ENCODE data around the gene GRM2. TPM values are rescaled to one million over a fixed set of nuclear protein-coding genes. Genes with fewer than 3 reads are reported as not detected.

The GRM2 gene
- total RNA-seq, 1 experiment from 2014 or later: 0.57 TPM

DNA sequence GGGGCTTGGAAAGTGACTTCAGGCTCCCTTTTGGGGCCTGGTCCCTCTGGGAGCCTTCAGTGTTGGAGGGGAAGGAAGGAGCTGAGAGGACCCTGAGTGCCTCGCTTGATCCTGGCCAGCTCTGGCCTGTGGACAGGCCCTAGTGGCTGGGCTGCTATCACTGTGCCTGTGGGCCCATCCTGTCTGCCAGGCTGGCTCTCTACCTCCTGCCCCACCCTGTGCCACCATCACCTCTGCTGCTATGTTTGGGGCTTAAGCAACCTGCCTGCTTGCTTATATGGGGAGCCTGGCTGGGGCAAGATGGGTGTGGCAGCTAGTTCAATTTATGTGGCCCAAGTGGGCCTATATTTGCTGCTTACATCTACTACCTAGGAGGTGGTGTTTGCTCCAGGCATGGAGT, 28.7 kb upstream of the GRM2 start:
- DNase-seq: no peak
- intact Hi-C loops (cut with micrococcal nuclease; ENCODE audit: unreplicated experiment): no loop called here
- Mint-ChIP-seq H3K27me3 (ENCODE audit: unreplicated experiment) (no peaks in the 10 kb centered on the region), H3K4me3 (ENCODE audit: low read depth, unreplicated experiment) (no peak overlapping the region), H3K9me3 (ENCODE audit: low read depth, unreplicated experiment) (no peaks in the 10 kb centered on the region), H3K4me1 (ENCODE audit: low read depth, unreplicated experiment) (peaks cover 19% of the 10 kb centered on the region), H3K27ac (ENCODE audit: unreplicated experiment) (no peak overlapping the region), H3K36me3 (ENCODE audit: insufficient read depth, unreplicated experiment) (no peaks in the 10 kb centered on the region)
- TF ChIP-seq, protein P1, sequence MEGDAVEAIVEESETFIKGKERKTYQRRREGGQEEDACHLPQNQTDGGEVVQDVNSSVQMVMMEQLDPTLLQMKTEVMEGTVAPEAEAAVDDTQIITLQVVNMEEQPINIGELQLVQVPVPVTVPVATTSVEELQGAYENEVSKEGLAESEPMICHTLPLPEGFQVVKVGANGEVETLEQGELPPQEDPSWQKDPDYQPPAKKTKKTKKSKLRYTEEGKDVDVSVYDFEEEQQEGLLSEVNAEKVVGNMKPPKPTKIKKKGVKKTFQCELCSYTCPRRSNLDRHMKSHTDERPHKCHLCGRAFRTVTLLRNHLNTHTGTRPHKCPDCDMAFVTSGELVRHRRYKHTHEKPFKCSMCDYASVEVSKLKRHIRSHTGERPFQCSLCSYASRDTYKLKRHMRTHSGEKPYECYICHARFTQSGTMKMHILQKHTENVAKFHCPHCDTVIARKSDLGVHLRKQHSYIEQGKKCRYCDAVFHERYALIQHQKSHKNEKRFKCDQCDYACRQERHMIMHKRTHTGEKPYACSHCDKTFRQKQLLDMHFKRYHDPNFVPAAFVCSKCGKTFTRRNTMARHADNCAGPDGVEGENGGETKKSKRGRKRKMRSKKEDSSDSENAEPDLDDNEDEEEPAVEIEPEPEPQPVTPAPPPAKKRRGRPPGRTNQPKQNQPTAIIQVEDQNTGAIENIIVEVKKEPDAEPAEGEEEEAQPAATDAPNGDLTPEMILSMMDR (IDR thresholded peaks at IDR 0.05; ENCODE audit: unreplicated experiment): no peak
- BruUV-seq (replicated peaks): no TSS peak
- CTCF ChIA-PET: no interaction called here

DNA sequence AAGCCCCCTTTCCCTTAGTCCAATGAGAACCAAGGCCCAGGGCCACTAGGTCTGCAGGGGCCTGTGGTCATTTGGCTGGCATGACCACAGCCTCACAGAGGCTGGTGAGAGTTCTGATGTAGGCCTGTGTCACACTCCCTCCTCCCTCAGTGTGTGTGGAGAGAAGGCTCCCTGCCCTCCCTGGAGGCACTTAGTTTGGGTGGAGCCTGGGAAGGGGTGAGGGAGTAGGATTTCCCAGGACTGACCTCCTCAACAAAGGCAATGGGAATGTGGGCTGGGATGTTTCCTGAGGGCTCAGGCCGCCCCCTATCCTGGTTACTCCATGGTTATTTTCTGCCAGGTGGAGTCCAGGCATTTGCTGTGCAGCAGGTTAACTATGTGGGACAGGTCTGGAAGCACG, 28.2 kb upstream of the GRM2 start:
- no TSS peak for BruUV-seq (replicated peaks)
- Mint-ChIP-seq H3K4me1 (ENCODE audit: low read depth, unreplicated experiment) (peaks cover 19% of the 10 kb centered on the region), H3K9me3 (ENCODE audit: low read depth, unreplicated experiment) (no peaks in the 10 kb centered on the region), H3K4me3 (ENCODE audit: low read depth, unreplicated experiment) (no peak overlapping the region), H3K36me3 (ENCODE audit: insufficient read depth, unreplicated experiment) (no peaks in the 10 kb centered on the region), H3K27ac (ENCODE audit: unreplicated experiment) (no peak overlapping the region), H3K27me3 (ENCODE audit: unreplicated experiment) (no peaks in the 10 kb centered on the region)
- DNase-seq: no peak
- TF ChIP-seq, protein P1 (IDR thresholded peaks at IDR 0.05; ENCODE audit: unreplicated experiment): no peak
- intact Hi-C loops (cut with micrococcal nuclease; ENCODE audit: unreplicated experiment): no loop called here
- CTCF ChIA-PET: no interaction called here

DNA sequence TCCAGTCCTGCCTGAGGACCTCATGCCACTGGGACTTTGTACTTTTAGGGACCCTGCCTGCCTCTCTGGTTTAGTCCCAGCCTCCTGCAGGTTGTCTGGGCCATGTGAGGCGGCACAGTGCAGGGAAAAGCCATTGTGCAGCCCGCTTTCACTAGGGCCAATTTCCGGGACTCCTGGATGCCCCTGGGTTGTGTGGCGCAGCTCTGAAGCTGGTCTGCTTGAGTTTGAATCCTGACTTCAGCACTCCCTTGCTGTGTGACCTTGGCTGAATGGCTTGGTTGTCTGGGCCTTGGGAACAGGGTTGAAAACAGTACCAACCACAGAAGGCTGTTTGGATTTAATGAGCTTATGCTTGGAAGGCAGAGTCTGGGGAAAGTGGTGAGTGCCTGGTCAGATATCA, 27.6 kb upstream of the GRM2 start:
- H3K9me3 Mint-ChIP-seq (ENCODE audit: low read depth, unreplicated experiment): no peaks in the 10 kb centered on the region
- no peaks in the 10 kb centered on the region for H3K36me3 Mint-ChIP-seq (ENCODE audit: insufficient read depth, unreplicated experiment)
- intact Hi-C loops (cut with micrococcal nuclease; ENCODE audit: unreplicated experiment): no loop called here
- peaks cover 19% of the 10 kb centered on the region for H3K4me1 Mint-ChIP-seq (ENCODE audit: low read depth, unreplicated experiment)
- H3K27ac Mint-ChIP-seq (ENCODE audit: unreplicated experiment): no peak overlapping the region
- no peak overlapping the region for H3K4me3 Mint-ChIP-seq (ENCODE audit: low read depth, unreplicated experiment)
- CTCF ChIA-PET: no interaction called here
- H3K27me3 Mint-ChIP-seq (ENCODE audit: unreplicated experiment): no peaks in the 10 kb centered on the region
- no peak for DNase-seq
- TF ChIP-seq, protein P1 (IDR thresholded peaks at IDR 0.05; ENCODE audit: unreplicated experiment): no peak
- no TSS peak for BruUV-seq (replicated peaks)

DNA sequence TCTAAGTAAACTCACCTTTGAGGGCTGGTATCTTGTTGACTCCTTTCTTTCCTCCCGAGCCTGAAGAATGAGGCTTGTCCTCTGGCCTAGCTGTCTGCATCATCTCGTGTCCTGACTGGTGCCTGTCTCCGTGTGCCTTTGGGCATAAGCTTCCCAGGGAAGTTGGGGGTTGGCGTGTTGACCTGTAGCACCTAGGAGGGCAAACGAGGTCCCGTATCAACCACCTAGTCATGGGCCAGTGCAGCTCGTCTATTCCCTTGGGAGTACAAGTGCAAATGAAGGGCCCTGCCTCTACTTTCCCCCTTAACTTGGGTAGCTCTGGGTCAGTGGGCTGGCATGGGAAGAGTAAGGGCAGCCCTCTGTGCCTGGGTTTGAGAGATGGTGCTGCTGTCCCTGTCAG, 27.1 kb upstream of the GRM2 start:
- H3K27ac Mint-ChIP-seq (ENCODE audit: unreplicated experiment): no peak overlapping the region
- no peak for DNase-seq
- no TSS peak for BruUV-seq (replicated peaks)
- no peaks in the 10 kb centered on the region for H3K36me3 Mint-ChIP-seq (ENCODE audit: insufficient read depth, unreplicated experiment)
- H3K9me3 Mint-ChIP-seq (ENCODE audit: low read depth, unreplicated experiment): no peaks in the 10 kb centered on the region
- intact Hi-C loops (cut with micrococcal nuclease; ENCODE audit: unreplicated experiment): loop anchor here (5.0 kb wide), 2 partner anchors 37 to 177 kb away; partner anchors contain the start of gene DCAF1
- TF ChIP-seq, protein P1 (IDR thresholded peaks at IDR 0.05; ENCODE audit: unreplicated experiment): no peak
- peaks cover 19% of the 10 kb centered on the region for H3K4me1 Mint-ChIP-seq (ENCODE audit: low read depth, unreplicated experiment)
- no peaks in the 10 kb centered on the region for H3K27me3 Mint-ChIP-seq (ENCODE audit: unreplicated experiment)
- CTCF ChIA-PET: no interaction called here
- H3K4me3 Mint-ChIP-seq (ENCODE audit: low read depth, unreplicated experiment): no peak overlapping the region

All from Calu3 (cell line).